Activated T-helper 2 cell treated with anti-CD3 and anti-CD28 coated beads, Interferon-gamma antibody, Interleukin-2, Interleukin-4, amounts not matched to agents 10 μg/mL and 5 μg/mL and 100 μg/mL, durations not matched to agents 14 hours and 24 hours and 36 hours (primary cell): ENCODE measurements around the gene TPP1. TPM values are rescaled to one million over a fixed set of nuclear protein-coding genes. Genes with fewer than 3 reads are reported as not detected.

Source experiments
- DNase-seq: peaks from one replicate; pipeline ENCODE4 v3.0.0; 2021; ENCODE audit warnings: low spot score
- H3K27ac Mint-ChIP-seq: one replicate; pipeline ENCODE4 v1.8.0; 2021; ENCODE audit warnings: mixed read lengths
- H3K27me3 Mint-ChIP-seq: one replicate; pipeline ENCODE4 v1.8.0; 2021; ENCODE audit warnings: low read depth, mixed read lengths
- H3K36me3 Mint-ChIP-seq: one replicate; pipeline ENCODE4 v1.8.0; 2021; ENCODE audit warnings: low read depth, mixed read lengths
- H3K4me1 Mint-ChIP-seq: one replicate; pipeline ENCODE4 v1.8.0; 2021; ENCODE audit warnings: low read depth, mixed read lengths
- H3K4me3 Mint-ChIP-seq: one replicate; pipeline ENCODE4 v1.8.0; 2021; ENCODE audit warnings: low read depth, mild to moderate bottlenecking, moderate library complexity, mixed read lengths
- H3K9me3 Mint-ChIP-seq: one replicate; pipeline ENCODE4 v1.8.0; 2021; ENCODE audit warnings: mixed read lengths
- intact Hi-C: fragments of 100-400 bp; cut with micrococcal nuclease; formaldehyde crosslinking; loops from one replicate; pipeline ENCODE4 v1.15.1; 2023
- total RNA-seq: library from RNA; stranded (reverse); gene quantifications from 2 replicates; pipeline ENCODE4 v1.2.3, GENCODE V29; 2022

The TPP1 gene
- total RNA-seq, 1 donor from 2014 or later, result 39.1 TPM

GRCh38 chr11:6640985-6641701 lies 21.9 kb upstream of the TPP1 start:
- no peaks in the 10 kb centered on the region for H3K27me3 Mint-ChIP-seq
- no peaks in the 10 kb centered on the region for H3K9me3 Mint-ChIP-seq
- peaks cover 10% of the 10 kb centered on the region for H3K4me1 Mint-ChIP-seq
- no peak overlapping the region for H3K4me3 Mint-ChIP-seq
- no peak overlapping the region for H3K27ac Mint-ChIP-seq
- intact Hi-C loops, result no loop called here
- H3K36me3 Mint-ChIP-seq, result no peaks in the 10 kb centered on the region
- DNase-seq, result no peak

- no peak for DNase-seq
- Mint-ChIP-seq H3K4me3 (no peak overlapping the region), H3K9me3 (no peaks in the 10 kb centered on the region), H3K36me3 (no peaks in the 10 kb centered on the region), H3K27me3 (no peaks in the 10 kb centered on the region), H3K27ac (no peak overlapping the region), H3K4me1 (peaks cover 7% of the 10 kb centered on the region)
- intact Hi-C loops, result no loop called here
Observed at GRCh38 chr11:6640036-6640984, 21.1 kb upstream of the TPP1 start.

- intact Hi-C loops, result no loop called here
Observed at GRCh38 chr11:6638429-6638828, 19.2 kb upstream of the TPP1 start.

GRCh38 chr11:6637871-6638270 lies 18.6 kb upstream of the TPP1 start:
- peaks cover 7% of the 10 kb centered on the region for H3K4me1 Mint-ChIP-seq
- H3K9me3 Mint-ChIP-seq, result no peaks in the 10 kb centered on the region
- H3K27me3 Mint-ChIP-seq, result no peaks in the 10 kb centered on the region
- no peak for DNase-seq
- intact Hi-C loops, result no loop called here
- H3K27ac Mint-ChIP-seq, result no peak overlapping the region
- H3K4me3 Mint-ChIP-seq, result no peak overlapping the region
- H3K36me3 Mint-ChIP-seq, result no peaks in the 10 kb centered on the region

More at GRCh38 chr11:6638429-6638828, 19.2 kb upstream of the TPP1 start:
- Mint-ChIP-seq H3K27me3 (no peaks in the 10 kb centered on the region), H3K4me1 (peaks cover 7% of the 10 kb centered on the region), H3K4me3 (no peak overlapping the region), H3K36me3 (no peaks in the 10 kb centered on the region), H3K9me3 (no peaks in the 10 kb centered on the region), H3K27ac (no peak overlapping the region)
- no peak for DNase-seq

GRCh38 chr11:6636480-6636879 lies 17.3 kb upstream of the TPP1 start:
- DNase-seq, result no peak
- Mint-ChIP-seq H3K27ac (no peak overlapping the region), H3K4me1 (peaks cover 7% of the 10 kb centered on the region), H3K9me3 (no peaks in the 10 kb centered on the region), H3K27me3 (no peaks in the 10 kb centered on the region), H3K4me3 (no peak overlapping the region), H3K36me3 (no peaks in the 10 kb centered on the region)
- intact Hi-C loops, result no loop called here

DNA sequence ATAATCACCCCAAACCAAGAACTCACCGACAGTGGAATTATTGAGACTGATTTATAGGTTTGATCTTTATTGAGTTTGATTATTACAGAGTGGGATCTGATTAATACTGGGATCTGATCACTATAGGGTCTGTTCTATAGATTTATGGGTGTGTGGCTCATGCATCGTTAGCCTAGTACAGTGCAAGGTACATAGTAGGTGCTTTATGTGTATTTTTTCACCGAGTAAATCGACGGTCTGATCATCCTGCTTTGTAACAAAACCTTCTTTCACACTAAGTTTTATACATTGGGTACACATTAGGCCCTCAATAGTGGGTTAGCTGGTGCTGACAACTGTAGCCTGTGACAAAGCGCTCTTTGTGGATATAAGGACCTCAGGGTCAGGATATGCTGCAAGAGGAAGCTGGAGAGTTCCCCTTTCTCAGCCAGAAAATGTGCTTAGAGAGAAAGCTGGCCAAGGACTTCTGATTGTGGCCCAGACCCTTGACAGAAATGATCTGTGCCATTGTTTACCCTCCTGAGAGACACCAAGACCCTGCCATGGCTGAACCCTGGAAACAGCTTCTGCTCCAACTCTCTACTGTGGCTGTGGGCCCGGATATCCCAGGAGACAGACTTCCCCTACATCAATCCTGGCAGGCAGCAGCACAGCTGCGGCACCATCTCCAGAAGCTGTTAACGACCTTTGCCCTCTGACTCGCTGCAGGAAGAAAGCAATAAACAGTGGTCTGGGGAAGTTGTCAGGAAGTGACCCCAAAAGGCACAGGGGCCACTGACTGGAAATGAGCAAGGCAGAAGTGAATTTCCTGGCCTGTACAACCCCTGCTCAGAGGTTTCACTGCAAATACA lies 16.1 kb upstream of the TPP1 start:
- Mint-ChIP-seq H3K36me3 (no peaks in the 10 kb centered on the region), H3K4me1 (peaks cover 7% of the 10 kb centered on the region), H3K9me3 (no peaks in the 10 kb centered on the region), H3K27me3 (no peaks in the 10 kb centered on the region), H3K27ac (no peak overlapping the region), H3K4me3 (no peak overlapping the region)
- intact Hi-C loops, result no loop called here
- DNase-seq, result no peak

GRCh38 chr11:6634534-6634933 lies 15.3 kb upstream of the TPP1 start:
- no peak overlapping the region for H3K4me3 Mint-ChIP-seq
- H3K36me3 Mint-ChIP-seq, result no peaks in the 10 kb centered on the region
- intact Hi-C loops, result no loop called here
- H3K27ac Mint-ChIP-seq, result no peak overlapping the region
- no peak for DNase-seq
- H3K27me3 Mint-ChIP-seq, result no peaks in the 10 kb centered on the region
- no peaks in the 10 kb centered on the region for H3K9me3 Mint-ChIP-seq
- peaks cover 5% of the 10 kb centered on the region for H3K4me1 Mint-ChIP-seq

- intact Hi-C loops, result no loop called here
- Mint-ChIP-seq H3K4me1 (no peaks in the 10 kb centered on the region), H3K4me3 (no peak overlapping the region), H3K27me3 (no peaks in the 10 kb centered on the region), H3K9me3 (no peaks in the 10 kb centered on the region), H3K27ac (no peak overlapping the region), H3K36me3 (no peaks in the 10 kb centered on the region)
- DNase-seq, result no peak
Observed at GRCh38 chr11:6633422-6634408, 14.5 kb upstream of the TPP1 start.

- no peak for DNase-seq
- no peaks in the 10 kb centered on the region for H3K36me3 Mint-ChIP-seq
- no peaks in the 10 kb centered on the region for H3K9me3 Mint-ChIP-seq
- no peak overlapping the region for H3K4me3 Mint-ChIP-seq
- intact Hi-C loops, result no loop called here
- peaks cover 9% of the 10 kb centered on the region for H3K4me1 Mint-ChIP-seq
- no peaks in the 10 kb centered on the region for H3K27me3 Mint-ChIP-seq
- no peak overlapping the region for H3K27ac Mint-ChIP-seq
Observed at GRCh38 chr11:6632116-6633073, 13.2 kb upstream of the TPP1 start.

DNA sequence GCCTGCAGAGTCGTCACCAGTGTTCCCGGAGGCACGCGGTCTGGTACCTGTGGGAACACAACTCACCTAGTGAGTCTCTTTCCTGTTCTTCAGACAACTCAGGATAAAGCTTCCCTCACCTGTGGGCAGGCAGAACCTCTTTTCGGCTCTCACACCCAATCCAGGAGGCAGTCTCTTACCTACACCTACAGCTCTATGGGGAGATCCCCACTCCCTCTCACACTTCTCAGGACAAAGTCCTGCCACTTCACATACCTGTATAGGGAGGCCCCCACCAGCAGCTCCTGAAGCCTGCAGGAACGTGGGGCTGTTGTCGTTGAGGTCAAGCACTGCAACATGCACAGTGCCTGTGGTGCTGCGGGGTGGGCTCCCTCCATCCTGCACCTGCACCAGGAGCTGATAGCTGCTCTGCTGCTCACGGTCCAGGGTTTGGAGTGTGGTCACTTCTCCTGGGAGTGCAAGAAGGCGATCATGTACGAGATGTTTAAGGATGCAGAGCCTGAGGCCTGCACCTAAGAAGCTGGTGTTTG lies 12.2 kb upstream of the TPP1 start:
- H3K4me3 Mint-ChIP-seq, result no peak overlapping the region
- no peak overlapping the region for H3K27ac Mint-ChIP-seq
- intact Hi-C loops, result no loop called here
- H3K9me3 Mint-ChIP-seq, result no peaks in the 10 kb centered on the region
- peaks cover 13% of the 10 kb centered on the region for H3K4me1 Mint-ChIP-seq
- no peaks in the 10 kb centered on the region for H3K36me3 Mint-ChIP-seq
- no peak for DNase-seq
- H3K27me3 Mint-ChIP-seq, result no peaks in the 10 kb centered on the region
